Heart left ventricle (tissue), 16 donors: ENCODE results near the gene PSMB1. TPM values are rescaled to one million over a fixed set of nuclear protein-coding genes. Genes with fewer than 3 reads are reported as not detected.

Source experiments
- ATAC-seq, 4 donors: fragments of 200-7000 bp; cut with Tn5 transposase; one replicate each; pipeline ENCODE4 v1.9.1; 2020 to 2022; ENCODE audit warnings: moderate library complexity in 4 of 4, mild to moderate bottlenecking in 3 of 4, moderate number of reproducible peaks in 1 of 4
- DNase-seq, 5 donors: peaks; one replicate each; pipeline ENCODE4 v3.0.0-alpha.2; 2020
- H3K27ac ChIP-seq, 12 donors: fragments of 200-600 bp; sonication (generic) in 4 of 12; one replicate each; pipeline versions ENCODE4 v1.5.0 to v1.8.0; 2016 to 2022; ENCODE audit warnings: mild to moderate bottlenecking in 2 of 12
- H3K27me3 ChIP-seq, 9 donors: fragments of 200-600 bp; sonication (generic) in 2 of 9; one replicate each; pipeline versions ENCODE4 v1.5.1 to v1.8.0; 2016 to 2022; ENCODE audit warnings: mild to moderate bottlenecking in 3 of 9
- H3K36me3 ChIP-seq, 9 donors: fragments of 200-600 bp; sonication (generic) in 2 of 9; one replicate each; pipeline versions ENCODE4 v1.5.0 to v1.8.0; 2018 to 2022; ENCODE audit warnings: mild to moderate bottlenecking in 2 of 9
- H3K4me1 ChIP-seq, 12 donors: fragments of 200-600 bp; sonication (generic) in 4 of 12; one replicate each; pipeline versions ENCODE4 v1.5.0 to v1.8.0; 2016 to 2022; ENCODE audit warnings: mild to moderate bottlenecking in 3 of 12
- H3K4me3 ChIP-seq, 12 donors: fragments of 200-600 bp; sonication (generic) in 4 of 12; one replicate each; pipeline versions ENCODE4 v1.5.0 to v1.8.0; 2017 to 2022; ENCODE audit warnings: mild to moderate bottlenecking in 9 of 12, moderate library complexity in 4 of 12
- H3K9me3 ChIP-seq, 12 donors: fragments of 200-600 bp; sonication (generic) in 4 of 12; one replicate each; pipeline versions ENCODE4 v1.5.0 to v1.8.0; 2016 to 2022; ENCODE audit warnings: mild to moderate bottlenecking in 1 of 12
- CTCF ChIP-seq, 12 donors: fragments of 200-600 bp; sonication (generic) in 4 of 12; IDR thresholded peaks; one replicate each; pipeline versions ENCODE4 v1.5.0 to v1.8.0; 2018 to 2022; ENCODE audit warnings: antibody characterized with exemption in 12 of 12, mild to moderate bottlenecking in 5 of 12
- POLR2A ChIP-seq, 2 donors: fragments of 450-650 bp; IDR thresholded peaks; one replicate each; pipeline ENCODE4 v1.6.1; 2017; ENCODE audit warnings: antibody characterized with exemption in 2 of 2, mild to moderate bottlenecking in 2 of 2, moderate library complexity in 2 of 2
- WGBS, 4 donors: extraction: QIAGEN DNeasy Blood & Tissue Kit in 2 of 4; methylation state at CpG; one replicate each; pipeline versions ENCODE4 v1.1.5 to v1.1.7; 2013 to 2018; 5-methylcytosine and 5-hydroxymethylcytosine counted together
- intact Hi-C, 10 donors: fragments of 100-400 bp; cut with DNase I; formaldehyde crosslinking; loops; one replicate each; pipeline versions ENCODE4 v1.11.1 to v1.14.2; 2022
- polyA plus RNA-seq, 2 donors: library from polyadenylated mRNA; stranded (reverse); fragments of 200-250 nt; gene quantifications; one replicate each; pipeline ENCODE4 v1.2.3, GENCODE V29; 2013
- total RNA-seq, 9 donors: library from RNA; depleted of rRNA in 2 of 9; stranded (reverse); fragments of >200 nt in 2 of 9; fragmentation: NEBNext Ultra II Directional in 3 of 9; extraction: Animal tissue kit (Norgen Biotek cat#: 25700) in 3 of 9; gene quantifications; one replicate each; pipeline versions ENCODE4 v1.1.0 to v1.2.4, GENCODE V29; 2016 to 2023
- donor health status: ischemic (EF 13 %, LVEDD 7.1; RV severe dilation, severe dysfunction).
- donor health status: healthy with polysubstance abuse.
- donor health status: DM: no; HTN: yes; CAD: no.
- donor health status: DM: no; HTN: no; CAD: no.
- donor health status: ischemic (EF 25% LVEDD 6.9; RV normal size, moderate dysfunction).
- donor health status: ischemic (EF 25% LVEDD 5.7; RV mildly dilated, moderate dysfunction).
- donor health status: healthy.
- donor health status: DM: yes; HTN: yes; CAD: no.
- donor health status: ischemic (EF 35%, LVEDD 5.7; RV mildly dilated, moderate dysfunction).
- donor health status: nonischemic (EF 11% LVEDD 7.7; RV severe dilation, severe dysfunction).
- donor health status: DM: yes; HTN: yes; CAD: no.
- donor health status: PGD.
- donor health status: ischemic (EF 29% LVEDD 5.4; RV normal size, mild dysfunction).
- donor health status: nonischemic (EF 23%, LVEDD 6.1; RV moderate dilation, normal function).

PSMB1 gene
- total and polyA plus RNA-seq, 11 donors: 124 to 313 (median 146) TPM

GRCh38 chr6:170553534-170554012 is 466 bp upstream of the PSMB1 start:
- TF ChIP-seq POLR2A (IDR thresholded peaks at IDR 0.05): no peak
- TF ChIP-seq CTCF (IDR thresholded peaks at IDR 0.05): no peak
- 0% methylated on average over 13 of the region's 13 CpGs for WGBS, 4 donors
- Histone ChIP-seq H3K4me3 (peak overlapping the region; percentile 66 to 98 (median 80)), H3K36me3 (peaks cover 0 to 40% (median 32%) of the 10 kb centered on the region in 9 donors), H3K4me1 (peaks cover 14 to 59% (median 52%) of the 10 kb centered on the region in 12 donors), H3K9me3 (no peaks in the 10 kb centered on the region), H3K27me3 (no peaks in the 10 kb centered on the region), H3K27ac (peak overlapping the region; percentile 84 to 98 (median 94))
- intact Hi-C loops: loop anchor here in 9 of 10 donors (1.0 to 10.0 kb wide), 6 partner anchors 31 to 829 kb away; partner anchors contain the start of genes DYNLT2 (in 7 of the 9), ERMARD (in 7 of the 9), PDCD2 (in 3 of the 9) and PHF10 (in 1 of the 9)
- ATAC-seq: peak; percentile 38 to 54 (median 41)
- peak in 1 of 5 donors; percentile 30 for DNase-seq

GRCh38 chr6:170545405-170545804 is 7.7 kb downstream of the PSMB1 start:
- Histone ChIP-seq H3K27me3 (no peaks in the 10 kb centered on the region), H3K4me1 (peaks cover 3 to 76% (median 33%) of the 10 kb centered on the region in 12 donors), H3K4me3 (no peak overlapping the region), H3K36me3 (peaks cover 0 to 100% (median 94%) of the 10 kb centered on the region in 9 donors), H3K27ac (peak overlapping the region in 1 of 12 donors; percentile 33), H3K9me3 (no peaks in the 10 kb centered on the region)
- peak; percentile 53 to 90 (median 82) for ATAC-seq
- intact Hi-C loops: no loop called here
- no peak for DNase-seq
- no peak for TF ChIP-seq CTCF (IDR thresholded peaks at IDR 0.05)
- no peak for TF ChIP-seq POLR2A (IDR thresholded peaks at IDR 0.05)
- 6 to 21% (median 15%) methylated on average over 2 of the region's 2 CpGs for WGBS, 4 donors

- no peak overlapping the region for H3K4me3 ChIP-seq
- no peak overlapping the region for H3K27ac ChIP-seq
- DNase-seq (no peak), ATAC-seq (no peak)
- WGBS, 4 donors: 86 to 92% (median 89%) methylated on average over 10 of the region's 10 CpGs
- no peaks in the 10 kb centered on the region for H3K27me3 ChIP-seq
- TF ChIP-seq POLR2A (IDR thresholded peaks at IDR 0.05) (no peak), CTCF (IDR thresholded peaks at IDR 0.05) (no peak)
- peaks cover 0 to 100% (median 98%) of the 10 kb centered on the region in 9 donors for H3K36me3 ChIP-seq
- intact Hi-C loops: no loop called here
- no peaks in the 10 kb centered on the region for H3K9me3 ChIP-seq
- peaks cover 0 to 44% (median 14%) of the 10 kb centered on the region in 12 donors for H3K4me1 ChIP-seq
These were observed 10.9 kb downstream of the PSMB1 start for GRCh38 chr6:170542031-170542719.

- H3K36me3 ChIP-seq: peaks cover 0 to 100% (median 97%) of the 10 kb centered on the region in 9 donors
- no peak overlapping the region for H3K4me3 ChIP-seq
- intact Hi-C loops: loop anchor here in 4 of 10 donors (10.0 kb wide), 3 partner anchors 233 to 1643 kb away; partner anchors contain the start of gene FAM120B (in 1 of the 4)
- no peaks in the 10 kb centered on the region for H3K9me3 ChIP-seq
- H3K27me3 ChIP-seq: no peaks in the 10 kb centered on the region
- peaks cover 0 to 14% (median 6%) of the 10 kb centered on the region in 12 donors for H3K4me1 ChIP-seq
- no peak for DNase-seq
- peak in 2 of 4 donors; percentile 35 for ATAC-seq
- WGBS, 4 donors: 73 to 84% (median 77%) methylated on average over 4 of the region's 4 CpGs
- H3K27ac ChIP-seq: no peak overlapping the region
- no peak for TF ChIP-seq CTCF (IDR thresholded peaks at IDR 0.05)
- TF ChIP-seq POLR2A (IDR thresholded peaks at IDR 0.05): no peak
These were observed 15.8 kb downstream of the PSMB1 start for GRCh38 chr6:170537329-170537728.
